Measurements from ENCODE around the gene CDK19.

GRCh38 chr6:110683241-110683640 lies 132.0 kb downstream of the CDK19 start:
- TF ChIP-seq CTCF (conservative IDR thresholded peaks at IDR 0.05): no peak
- no peak for TF ChIP-seq ZFX (IDR thresholded peaks at IDR 0.05)

Measured in C4-2B (cell line).